Epithelial cell of esophagus (primary cell): ENCODE results near the gene GPR142.

Experiments used
- DNase-seq: peaks from one replicate; pipeline ENCODE4 v3.0.0; 2010; ENCODE audit warnings: low read depth
- H3K4me3 ChIP-seq: 2 replicates; pipeline ENCODE4 v1.5.1; 2011; ENCODE audit warnings: mild to moderate bottlenecking, low read length, control low read depth
- TF ChIP-seq, protein P1 (sequence below): IDR thresholded peaks from 2 replicates; pipeline ENCODE4 v1.5.1; 2011; ENCODE audit warnings: low read depth, mild to moderate bottlenecking, low read length, control low read depth, inconsistent platforms; ENCODE audit not compliant: insufficient read depth; ENCODE audit errors: missing control alignments

GPR142 gene

DNA sequence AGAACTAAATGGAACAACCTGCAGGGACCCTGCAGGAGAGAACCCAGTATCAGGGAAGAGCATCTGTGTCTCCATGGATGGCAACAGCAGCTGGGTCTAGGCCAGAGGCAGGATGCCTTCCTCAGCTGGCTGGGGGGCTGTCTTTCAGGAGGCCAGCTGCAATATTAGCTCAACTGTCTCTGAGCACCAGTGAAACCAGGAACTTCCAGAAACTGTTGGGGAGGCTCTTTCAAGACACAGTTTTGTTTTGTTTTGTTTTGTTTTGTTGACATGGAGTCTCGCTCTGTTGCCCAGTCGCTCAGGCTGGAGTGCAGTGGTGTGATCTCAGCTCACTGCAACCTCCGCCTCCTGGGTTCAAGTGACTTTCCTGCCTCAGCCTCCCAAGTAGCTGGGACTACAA lies 7.6 kb downstream of the GPR142 start:
- H3K4me3 ChIP-seq = no peak overlapping the region
- no peak for DNase-seq
- TF ChIP-seq, protein P1, sequence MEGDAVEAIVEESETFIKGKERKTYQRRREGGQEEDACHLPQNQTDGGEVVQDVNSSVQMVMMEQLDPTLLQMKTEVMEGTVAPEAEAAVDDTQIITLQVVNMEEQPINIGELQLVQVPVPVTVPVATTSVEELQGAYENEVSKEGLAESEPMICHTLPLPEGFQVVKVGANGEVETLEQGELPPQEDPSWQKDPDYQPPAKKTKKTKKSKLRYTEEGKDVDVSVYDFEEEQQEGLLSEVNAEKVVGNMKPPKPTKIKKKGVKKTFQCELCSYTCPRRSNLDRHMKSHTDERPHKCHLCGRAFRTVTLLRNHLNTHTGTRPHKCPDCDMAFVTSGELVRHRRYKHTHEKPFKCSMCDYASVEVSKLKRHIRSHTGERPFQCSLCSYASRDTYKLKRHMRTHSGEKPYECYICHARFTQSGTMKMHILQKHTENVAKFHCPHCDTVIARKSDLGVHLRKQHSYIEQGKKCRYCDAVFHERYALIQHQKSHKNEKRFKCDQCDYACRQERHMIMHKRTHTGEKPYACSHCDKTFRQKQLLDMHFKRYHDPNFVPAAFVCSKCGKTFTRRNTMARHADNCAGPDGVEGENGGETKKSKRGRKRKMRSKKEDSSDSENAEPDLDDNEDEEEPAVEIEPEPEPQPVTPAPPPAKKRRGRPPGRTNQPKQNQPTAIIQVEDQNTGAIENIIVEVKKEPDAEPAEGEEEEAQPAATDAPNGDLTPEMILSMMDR = no peak

GRCh38 chr17:74379495-74380085 lies 12.3 kb downstream of the GPR142 start:
- DNase-seq = peak; percentile 65
- TF ChIP-seq, protein P1 = peak; percentile 79
- H3K4me3 ChIP-seq = no peak overlapping the region

DNA sequence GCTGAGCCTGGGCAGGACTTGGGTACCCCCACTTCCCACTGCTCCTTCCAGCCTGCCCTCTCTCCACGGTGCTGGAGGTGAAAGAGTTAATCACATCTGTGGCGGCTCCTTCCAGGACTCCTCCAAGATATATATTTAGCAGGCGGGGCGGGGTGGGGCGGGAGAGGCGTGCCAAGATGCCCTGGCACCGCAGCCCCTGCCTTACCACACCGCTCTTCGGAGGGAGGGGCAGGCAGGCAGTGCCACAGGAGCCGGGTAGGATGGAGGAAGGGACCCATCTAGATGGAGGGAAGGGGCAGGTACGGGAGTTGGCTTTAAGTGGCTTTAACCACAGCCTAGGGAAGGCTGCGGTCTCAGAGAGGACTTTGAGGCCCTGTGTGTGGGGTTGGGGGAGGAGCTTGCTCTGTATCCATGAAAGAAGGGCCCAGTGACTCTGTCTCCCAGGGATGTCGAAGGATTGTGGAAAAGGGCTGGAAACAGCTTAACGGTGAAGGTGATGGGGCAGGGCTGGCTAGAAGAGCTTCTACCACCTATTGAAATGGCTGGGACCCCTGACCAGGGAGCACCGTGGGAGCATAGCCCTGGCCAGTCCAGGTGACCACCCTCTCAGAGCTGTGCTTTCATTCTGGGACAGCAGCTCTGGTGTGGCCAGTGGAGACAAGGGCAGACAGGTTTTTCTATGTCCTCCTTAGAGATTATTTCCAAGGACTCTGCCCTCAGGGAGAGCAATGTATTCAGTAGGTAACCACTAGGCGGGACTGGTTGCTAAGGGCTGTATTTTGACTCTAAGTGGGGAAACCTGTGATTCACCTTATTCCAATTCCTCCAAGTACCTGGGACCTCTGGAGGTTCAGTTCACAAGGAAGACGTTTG lies 13.0 kb downstream of the GPR142 start:
- TF ChIP-seq, protein P1 = peak; percentile 37
- peak; percentile 48 for DNase-seq
- H3K4me3 ChIP-seq = no peak overlapping the region

DNA sequence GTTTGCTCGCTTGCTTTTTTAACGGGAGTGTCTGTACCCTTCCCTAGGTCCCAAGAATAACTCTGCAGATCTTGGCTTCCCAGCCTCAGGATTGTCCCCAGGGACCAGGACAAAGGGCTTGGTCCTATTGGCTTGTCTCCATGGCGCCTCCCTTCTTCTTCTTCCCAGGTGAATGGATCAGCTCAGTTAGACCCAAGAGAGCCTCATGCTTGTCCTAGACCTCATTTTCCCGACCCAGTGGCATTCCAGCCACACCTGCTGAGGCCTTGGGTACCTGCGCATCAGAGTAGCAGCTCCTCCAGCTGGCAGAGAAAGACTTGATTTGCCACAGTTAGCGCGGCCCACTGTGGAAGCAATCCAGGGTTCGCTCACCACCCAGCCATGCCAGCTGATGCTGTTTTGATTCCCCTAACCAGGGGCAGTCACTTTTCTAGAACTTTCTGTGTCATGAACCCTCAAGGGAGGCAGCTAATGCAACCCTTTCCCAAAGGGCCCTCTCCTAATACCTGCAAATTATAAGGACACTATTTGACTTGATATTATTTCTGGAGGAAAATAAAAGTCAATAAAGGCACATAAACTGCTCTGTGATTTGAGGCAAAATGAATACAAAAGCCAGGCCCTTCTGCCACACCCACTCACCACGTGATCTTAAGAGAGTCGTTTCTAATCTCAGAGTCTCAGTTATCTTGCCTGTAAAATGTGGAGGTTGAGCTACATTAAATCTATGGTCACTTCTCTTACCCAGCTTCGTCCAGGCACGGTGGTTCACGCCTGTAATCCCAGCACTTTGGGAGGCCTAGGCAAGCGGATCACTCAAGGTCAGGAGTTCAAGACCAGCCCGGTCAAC lies 13.9 kb downstream of the GPR142 start:
- no peak for DNase-seq
- no peak overlapping the region for H3K4me3 ChIP-seq
- TF ChIP-seq, protein P1 = no peak

DNA sequence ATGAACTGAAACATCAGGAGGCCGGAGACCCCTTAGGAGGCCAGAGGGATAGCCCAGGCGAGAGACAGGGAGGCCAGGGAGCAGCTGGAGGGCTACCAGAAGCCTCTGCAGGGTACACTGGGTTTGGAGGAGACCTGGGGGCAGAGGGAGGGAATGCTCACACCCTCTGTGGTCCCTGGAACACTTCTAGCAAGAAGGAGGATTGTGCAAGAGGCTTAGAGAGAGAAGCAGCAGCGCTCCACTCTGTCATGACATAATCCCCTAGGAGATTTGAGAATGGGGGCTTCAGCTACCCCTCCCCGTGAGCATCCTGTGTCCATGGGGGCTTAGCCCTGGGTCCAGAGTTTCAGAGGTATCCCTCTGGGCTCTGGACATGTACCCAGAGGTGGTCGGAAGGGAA lies 15.8 kb downstream of the GPR142 start:
- TF ChIP-seq, protein P1 = no peak
- H3K4me3 ChIP-seq = no peak overlapping the region
- no peak for DNase-seq

- TF ChIP-seq, protein P1 = no peak
- no peak for DNase-seq
- H3K4me3 ChIP-seq = no peak overlapping the region
Observed at GRCh38 chr17:74385201-74385600, 17.9 kb downstream of the GPR142 start.
